ENCODE results near the gene FDXR.

Gene FDXR

GRCh38 chr17:74859459-74860228 lies 13.2 kb downstream of the FDXR start, which contains the start of gene GRIN2C:
GRIN2C (minus strand) TSS chr17:74859885; CDS start chr17:74855092, 4,793 bp downstream.
- no peak within 1 kb of the TSS for H3K4me3 ChIP-seq (ENCODE audit: low read length)
- no peak for TF ChIP-seq ZNF274 (IDR thresholded peaks at IDR 0.05; ENCODE audit: low read depth, low read length)

- H3K4me3 ChIP-seq (ENCODE audit: low read length): no peak overlapping the region
- no peak for TF ChIP-seq ZNF274 (IDR thresholded peaks at IDR 0.05; ENCODE audit: low read depth, low read length)
These were observed 13.9 kb downstream of the FDXR start for GRCh38 chr17:74858672-74859458.

- no peak for TF ChIP-seq ZNF274 (IDR thresholded peaks at IDR 0.05; ENCODE audit: low read depth, low read length)
These were observed 15.6 kb downstream of the FDXR start for GRCh38 chr17:74857191-74857590.

GRCh38 chr17:74856112-74856511 lies 16.7 kb downstream of the FDXR start:
- TF ChIP-seq ZNF274 (IDR thresholded peaks at IDR 0.05; ENCODE audit: low read depth, low read length): no peak

More at GRCh38 chr17:74857191-74857590, 15.6 kb downstream of the FDXR start:
- H3K4me3 ChIP-seq (ENCODE audit: low read length): no peak overlapping the region

GRCh38 chr17:74855323-74855722 lies 17.5 kb downstream of the FDXR start:
- H3K4me3 ChIP-seq (ENCODE audit: low read length): no peak overlapping the region
- TF ChIP-seq ZNF274 (IDR thresholded peaks at IDR 0.05; ENCODE audit: low read depth, low read length): no peak

More at GRCh38 chr17:74856112-74856511, 16.7 kb downstream of the FDXR start:
- no peak overlapping the region for H3K4me3 ChIP-seq (ENCODE audit: low read length)

GRCh38 chr17:74854792-74855191 lies 18.0 kb downstream of the FDXR start:
- no peak for TF ChIP-seq ZNF274 (IDR thresholded peaks at IDR 0.05; ENCODE audit: low read depth, low read length)

GRCh38 chr17:74853669-74854068 lies 19.1 kb downstream of the FDXR start:
- no peak overlapping the region for H3K4me3 ChIP-seq (ENCODE audit: low read length)
- no peak for TF ChIP-seq ZNF274 (IDR thresholded peaks at IDR 0.05; ENCODE audit: low read depth, low read length)

More at GRCh38 chr17:74854792-74855191, 18.0 kb downstream of the FDXR start:
- H3K4me3 ChIP-seq (ENCODE audit: low read length): no peak overlapping the region

- H3K4me3 ChIP-seq (ENCODE audit: low read length): no peak overlapping the region; the same call in 1 of the 2 replicates
- no peak for TF ChIP-seq ZNF274 (IDR thresholded peaks at IDR 0.05; ENCODE audit: low read depth, low read length)
These were observed 19.8 kb downstream of the FDXR start for GRCh38 chr17:74853048-74853397.

GRCh38 chr17:74852237-74853047 lies 20.4 kb downstream of the FDXR start:
- no peak for TF ChIP-seq ZNF274 (IDR thresholded peaks at IDR 0.05; ENCODE audit: low read depth, low read length)
- peak overlapping the region; percentile 5; the same call in 1 of the 2 replicates for H3K4me3 ChIP-seq (ENCODE audit: low read length)

- no peak overlapping the region for H3K4me3 ChIP-seq (ENCODE audit: low read length)
- no peak for TF ChIP-seq ZNF274 (IDR thresholded peaks at IDR 0.05; ENCODE audit: low read depth, low read length)
These were observed 21.1 kb downstream of the FDXR start for GRCh38 chr17:74851612-74852236.

- H3K4me3 ChIP-seq (ENCODE audit: low read length): no peak overlapping the region
- no peak for TF ChIP-seq ZNF274 (IDR thresholded peaks at IDR 0.05; ENCODE audit: low read depth, low read length)
These were observed 21.9 kb downstream of the FDXR start for GRCh38 chr17:74850914-74851313.

- no peak overlapping the region for H3K4me3 ChIP-seq (ENCODE audit: low read length)
- TF ChIP-seq ZNF274 (IDR thresholded peaks at IDR 0.05; ENCODE audit: low read depth, low read length): no peak
These were observed 22.5 kb downstream of the FDXR start for GRCh38 chr17:74850310-74850709.

GRCh38 chr17:74848656-74849399 lies 24.0 kb downstream of the FDXR start:
- H3K4me3 ChIP-seq (ENCODE audit: low read length): no peak overlapping the region
- no peak for TF ChIP-seq ZNF274 (IDR thresholded peaks at IDR 0.05; ENCODE audit: low read depth, low read length)
